Psoas muscle (tissue), 8 donors: ENCODE data around the gene CACNA1D. TPM values are rescaled to one million over a fixed set of nuclear protein-coding genes. Genes with fewer than 3 reads are reported as not detected.

ENCODE experiments used
- ATAC-seq, 4 donors: fragments of 200-7000 bp; cut with Tn5 transposase; one replicate each; pipeline ENCODE4 v1.9.1; 2020; ENCODE audit warnings: moderate library complexity in 3 of 4, mild to moderate bottlenecking in 2 of 4
- DNase-seq, 2 donors: peaks; one replicate each; pipeline ENCODE4 v3.0.0-alpha.2; 2020
- H3K27ac ChIP-seq: fragments of 200-600 bp; one replicate; pipeline ENCODE4 v1.8.0; 2022
- H3K27me3 ChIP-seq, 3 donors: fragments of 200-600 bp in 1 of 3; one replicate each; pipeline versions ENCODE4 v1.6.1 to v1.8.0; 2013 to 2022; ENCODE audit warnings: low read length in 2 of 3, mild to moderate bottlenecking in 2 of 3, moderate library complexity in 1 of 3; ENCODE audit not compliant: insufficient read depth in 3 of 3
- H3K36me3 ChIP-seq, 2 donors: fragments of 200-600 bp in 1 of 2; one replicate each; pipeline versions ENCODE4 v1.6.1 to v1.8.0; 2013 to 2022; ENCODE audit warnings: low read depth in 1 of 2, mild to moderate bottlenecking in 1 of 2, moderate library complexity in 1 of 2; ENCODE audit not compliant: insufficient read depth in 1 of 2
- H3K4me1 ChIP-seq: fragments of 200-600 bp; one replicate; pipeline ENCODE4 v1.8.0; 2022
- H3K4me3 ChIP-seq: fragments of 200-600 bp; one replicate; pipeline ENCODE4 v1.8.0; 2022; ENCODE audit warnings: mild to moderate bottlenecking
- H3K9me3 ChIP-seq: fragments of 200-600 bp; one replicate; pipeline ENCODE4 v1.8.0; 2022
- WGBS, 3 donors: extraction: QIAGEN DNeasy Blood & Tissue Kit; methylation state at CpG; one replicate each; pipeline versions ENCODE4 v1.1.6 to v1.1.7; 2013; 5-methylcytosine and 5-hydroxymethylcytosine counted together
- intact Hi-C, 2 donors: fragments of 100-400 bp; cut with DNase I; formaldehyde crosslinking; loops; one replicate each; pipeline versions ENCODE4 v1.11.0 to v1.14.2; 2022
- polyA plus RNA-seq, 3 donors: library from polyadenylated mRNA; stranded (reverse); fragments of 200-250 nt; gene quantifications; one replicate each; pipeline ENCODE4 v1.2.3, GENCODE V29; 2013
- total RNA-seq, 4 donors: library from RNA; stranded (reverse); fragmentation: NEBNext Ultra II Directional in 2 of 4; extraction: Animal tissue kit (Norgen Biotek cat#: 25700) in 2 of 4; gene quantifications; one replicate each; pipeline versions ENCODE4 v1.2.1 to v1.2.4, GENCODE V29; 2021 to 2023
- TF ChIP-seq, protein P1 (sequence below): fragments of 200-600 bp; IDR thresholded peaks from one replicate; pipeline ENCODE4 v1.8.0; 2022; ENCODE audit warnings: antibody characterized with exemption
- donor health status: healthy with polysubstance abuse.
- donor health status: DM: no; HTN: no; CAD: no; lungs with moderate emphysema.
- donor health status: Bipolar disorder and iron deficiency.
- donor health status: healthy.
- donor health status: DM: yes; HTN: yes; CAD: no.
- donor health status: DM: no; HTN: no; CAD: no.
- donor health status: DM: no; HTN: no; CAD: no.
- donor health status: DM: yes; HTN: yes; CAD: no.

CACNA1D gene
- total and polyA plus RNA-seq, 7 donors, result 0.05 to 0.82 (median 0.28) TPM; not detected in 2

DNA sequence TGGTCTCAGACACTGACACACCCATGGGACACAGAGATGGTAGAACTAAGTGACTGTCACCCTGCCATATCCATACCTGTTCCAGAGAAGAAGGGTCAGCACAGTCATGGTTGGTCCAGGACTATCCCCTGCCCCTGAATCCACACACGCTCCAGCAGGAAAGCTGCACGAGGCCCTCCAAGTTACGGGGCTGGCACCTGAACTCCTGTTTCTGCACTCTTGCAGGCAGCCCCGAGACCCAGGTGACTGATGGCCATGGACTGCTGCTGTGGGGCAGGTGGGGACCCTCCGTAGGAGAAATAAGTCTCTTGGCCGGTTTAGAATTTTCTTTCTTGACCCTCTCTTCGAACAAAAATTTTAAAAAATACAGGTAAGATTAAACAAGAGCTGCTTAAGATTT, 321.2 kb downstream of the CACNA1D start:
- intact Hi-C loops, result no loop called here
- H3K27me3 ChIP-seq, result no peaks in the 10 kb centered on the region
- no peak overlapping the region for H3K27ac ChIP-seq
- H3K4me3 ChIP-seq, result no peak overlapping the region
- H3K9me3 ChIP-seq, result no peaks in the 10 kb centered on the region
- peaks cover 6% of the 10 kb centered on the region for H3K4me1 ChIP-seq
- no peak for ATAC-seq
- H3K36me3 ChIP-seq, result peaks cover 0 to 16% of the 10 kb centered on the region in 2 donors
- TF ChIP-seq, protein P1, sequence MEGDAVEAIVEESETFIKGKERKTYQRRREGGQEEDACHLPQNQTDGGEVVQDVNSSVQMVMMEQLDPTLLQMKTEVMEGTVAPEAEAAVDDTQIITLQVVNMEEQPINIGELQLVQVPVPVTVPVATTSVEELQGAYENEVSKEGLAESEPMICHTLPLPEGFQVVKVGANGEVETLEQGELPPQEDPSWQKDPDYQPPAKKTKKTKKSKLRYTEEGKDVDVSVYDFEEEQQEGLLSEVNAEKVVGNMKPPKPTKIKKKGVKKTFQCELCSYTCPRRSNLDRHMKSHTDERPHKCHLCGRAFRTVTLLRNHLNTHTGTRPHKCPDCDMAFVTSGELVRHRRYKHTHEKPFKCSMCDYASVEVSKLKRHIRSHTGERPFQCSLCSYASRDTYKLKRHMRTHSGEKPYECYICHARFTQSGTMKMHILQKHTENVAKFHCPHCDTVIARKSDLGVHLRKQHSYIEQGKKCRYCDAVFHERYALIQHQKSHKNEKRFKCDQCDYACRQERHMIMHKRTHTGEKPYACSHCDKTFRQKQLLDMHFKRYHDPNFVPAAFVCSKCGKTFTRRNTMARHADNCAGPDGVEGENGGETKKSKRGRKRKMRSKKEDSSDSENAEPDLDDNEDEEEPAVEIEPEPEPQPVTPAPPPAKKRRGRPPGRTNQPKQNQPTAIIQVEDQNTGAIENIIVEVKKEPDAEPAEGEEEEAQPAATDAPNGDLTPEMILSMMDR, result no peak
- 94 to 95% (median 94%) methylated on average over 7 of the region's 7 CpGs for WGBS, 3 donors
- DNase-seq, result no peak

DNA sequence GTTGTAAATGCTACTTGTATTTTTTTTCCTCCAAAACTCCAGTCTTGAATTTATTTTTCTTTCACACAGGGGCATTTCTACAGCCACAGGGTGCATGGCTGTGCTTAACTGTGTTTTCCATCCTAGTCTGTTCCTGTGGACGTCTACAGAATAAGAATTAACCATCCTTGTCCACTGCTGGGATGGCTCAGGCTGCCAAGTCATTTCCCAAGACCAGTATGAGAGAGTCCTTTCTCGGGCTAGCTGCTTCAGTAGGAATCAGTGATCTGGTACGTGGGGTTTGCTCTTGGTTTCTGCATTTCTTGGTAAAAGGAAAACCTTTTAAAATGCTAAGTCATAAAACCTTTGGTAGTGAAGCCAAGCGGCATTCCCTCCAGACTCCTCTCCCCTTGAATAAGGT, 322.0 kb downstream of the CACNA1D start:
- 82 to 88% (median 86%) methylated on average over 4 of the region's 4 CpGs for WGBS, 3 donors

DNA sequence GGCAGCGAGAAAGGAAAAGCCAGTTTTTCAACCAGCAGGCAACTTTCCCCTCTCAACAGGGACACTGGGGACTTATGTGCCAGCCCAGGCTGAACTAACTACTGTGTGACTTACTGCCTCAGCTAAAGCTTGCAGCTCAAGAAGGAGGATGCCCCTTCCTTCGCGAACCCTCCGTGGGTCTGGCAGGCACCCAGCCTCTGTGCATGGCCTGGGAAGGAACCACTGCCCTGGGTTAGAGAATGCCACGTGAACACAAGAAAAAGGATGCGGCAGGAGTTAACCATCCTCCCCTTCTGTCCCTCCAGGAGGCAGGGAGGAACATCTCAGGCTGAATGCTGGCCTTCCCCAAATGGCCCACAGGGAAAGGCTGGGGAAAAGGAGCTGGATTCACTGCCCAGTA, 322.8 kb downstream of the CACNA1D start:
- no peaks in the 10 kb centered on the region for H3K27me3 ChIP-seq
- H3K4me1 ChIP-seq, result peaks cover 13% of the 10 kb centered on the region
- TF ChIP-seq, protein P1, result no peak
- intact Hi-C loops, result no loop called here
- H3K27ac ChIP-seq, result no peak overlapping the region
- H3K9me3 ChIP-seq, result no peaks in the 10 kb centered on the region
- no peak overlapping the region for H3K4me3 ChIP-seq
- ATAC-seq (no peak), DNase-seq (no peak)
- 88 to 92% (median 90%) methylated on average over 6 of the region's 6 CpGs for WGBS, 3 donors
- H3K36me3 ChIP-seq, result peaks cover 0 to 16% of the 10 kb centered on the region in 2 donors

More for the DNA sequence above, 322.0 kb downstream of the CACNA1D start:
- Histone ChIP-seq H3K9me3 (no peaks in the 10 kb centered on the region), H3K4me1 (peaks cover 8% of the 10 kb centered on the region), H3K36me3 (peaks cover 0 to 16% of the 10 kb centered on the region in 2 donors), H3K27ac (no peak overlapping the region), H3K27me3 (no peaks in the 10 kb centered on the region), H3K4me3 (no peak overlapping the region)
- DNase-seq, result no peak
- intact Hi-C loops, result no loop called here
- ATAC-seq, result no peak
- TF ChIP-seq, protein P1, result no peak

DNA sequence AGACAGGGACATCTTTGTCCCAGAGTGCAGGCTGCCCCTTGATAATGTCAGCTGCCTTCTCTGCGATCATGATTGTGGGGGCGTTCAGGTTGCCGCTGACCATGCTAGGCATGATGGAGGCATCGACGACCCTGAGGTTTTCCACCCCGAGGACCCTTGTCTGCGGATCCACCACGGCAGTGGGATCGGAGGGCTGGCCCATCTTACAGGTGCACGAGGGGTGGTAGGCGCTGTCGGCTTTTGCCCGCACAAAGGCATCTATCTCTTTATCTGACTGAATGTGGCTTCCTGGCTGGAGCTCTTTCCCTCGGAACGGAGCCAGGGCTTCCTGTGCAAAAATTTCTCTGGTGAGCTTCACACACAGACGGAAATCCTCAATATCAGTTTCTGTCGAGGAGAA, 323.4 kb downstream of the CACNA1D start:
- ATAC-seq, result no peak

More for the DNA sequence above, 323.4 kb downstream of the CACNA1D start:
- Histone ChIP-seq H3K4me3 (no peak overlapping the region), H3K4me1 (peaks cover 14% of the 10 kb centered on the region), H3K27me3 (no peaks in the 10 kb centered on the region), H3K27ac (no peak overlapping the region), H3K36me3 (peaks cover 0 to 16% of the 10 kb centered on the region in 2 donors), H3K9me3 (no peaks in the 10 kb centered on the region)
- 83 to 88% (median 86%) methylated on average over 17 of the region's 17 CpGs for WGBS, 3 donors
- no peak for DNase-seq
- intact Hi-C loops, result no loop called here
- TF ChIP-seq, protein P1, result no peak
